ENCODE measurements around the gene ANKRD16.

GRCh38 chr10:5832946-5833345 lies 56.7 kb downstream of the ANKRD16 start:
- TF ChIP-seq EP300 (IDR thresholded peaks at IDR 0.05) (no peak), POLR2AphosphoS5 (IDR thresholded peaks at IDR 0.05) (no peak), POLR2A (IDR thresholded peaks at IDR 0.05) (no peak)

Data from upper lobe of left lung (tissue), 4 donors.